Colonic mucosa (tissue), 4 donors: Measurements from ENCODE around the gene SAMD5. TPM values are rescaled to one million over a fixed set of nuclear protein-coding genes. Genes with fewer than 3 reads are reported as not detected.

Experiments
- DNase-seq: peaks from one replicate; pipeline ENCODE4 v3.0.0-alpha.2; 2020
- H3K27ac ChIP-seq: fragments of 200-600 bp; one replicate; pipeline ENCODE4 v1.8.0; 2021
- H3K27me3 ChIP-seq: fragments of 200-600 bp; one replicate; pipeline ENCODE4 v1.8.0; 2021
- H3K36me3 ChIP-seq: fragments of 200-600 bp; one replicate; pipeline ENCODE4 v1.8.0; 2021
- H3K4me1 ChIP-seq: fragments of 200-600 bp; one replicate; pipeline ENCODE4 v1.8.0; 2021; ENCODE audit warnings: mild to moderate bottlenecking
- H3K4me3 ChIP-seq: fragments of 200-600 bp; one replicate; pipeline ENCODE4 v1.8.0; 2021
- H3K9ac ChIP-seq, 2 donors: one replicate each; pipeline ENCODE4 v1.7.0; 2013; ENCODE audit warnings: control low read depth in 2 of 2, low read depth in 2 of 2, low read length in 2 of 2
- H3K9me3 ChIP-seq: fragments of 200-600 bp; one replicate; pipeline ENCODE4 v1.8.0; 2021
- intact Hi-C: fragments of 100-400 bp; cut with DNase I; formaldehyde crosslinking; loops from one replicate; pipeline ENCODE4 v1.14.1; 2022
- total RNA-seq, 2 donors: library from RNA; stranded (reverse); fragmentation: NEBNext Ultra II Directional in 1 of 2; extraction: Animal tissue kit (Norgen Biotek cat#: 25700) in 1 of 2; gene quantifications; one replicate each; pipeline ENCODE4 v1.2.1, GENCODE V29; 2021
- TF ChIP-seq, protein P1 (sequence below): fragments of 200-600 bp; IDR thresholded peaks from one replicate; pipeline ENCODE4 v1.8.0; 2022; ENCODE audit warnings: antibody characterized with exemption, mild to moderate bottlenecking
- donor health status: healthy.
- donor health status: DM: no; HTN: no; CAD: no.
- donor health status: DM: no; HTN: no; CAD: no.

The SAMD5 gene
- 10 to 100 TPM; 11.8 to 13.8 TPM for total RNA-seq

GRCh38 chr6:147508042-147508865, at the start of gene SAMD5:
SAMD5 (plus strand) TSS chr6:147508690; CDS start chr6:147508929, 239 bp downstream.
- intact Hi-C loops: loop anchor here (5.0 to 10.0 kb wide), 2 partner anchors 464 to 957 kb away; no protein-coding TSS in a partner anchor
- H3K4me1 ChIP-seq: no peaks in the 10 kb centered on the region
- H3K4me3 ChIP-seq: peak within 1 kb of the TSS; percentile 83
- DNase-seq: peak; percentile 78
- H3K27me3 ChIP-seq: no peaks in the 10 kb centered on the region
- no peaks in the 10 kb centered on the region for H3K36me3 ChIP-seq
- TF ChIP-seq, protein P1, sequence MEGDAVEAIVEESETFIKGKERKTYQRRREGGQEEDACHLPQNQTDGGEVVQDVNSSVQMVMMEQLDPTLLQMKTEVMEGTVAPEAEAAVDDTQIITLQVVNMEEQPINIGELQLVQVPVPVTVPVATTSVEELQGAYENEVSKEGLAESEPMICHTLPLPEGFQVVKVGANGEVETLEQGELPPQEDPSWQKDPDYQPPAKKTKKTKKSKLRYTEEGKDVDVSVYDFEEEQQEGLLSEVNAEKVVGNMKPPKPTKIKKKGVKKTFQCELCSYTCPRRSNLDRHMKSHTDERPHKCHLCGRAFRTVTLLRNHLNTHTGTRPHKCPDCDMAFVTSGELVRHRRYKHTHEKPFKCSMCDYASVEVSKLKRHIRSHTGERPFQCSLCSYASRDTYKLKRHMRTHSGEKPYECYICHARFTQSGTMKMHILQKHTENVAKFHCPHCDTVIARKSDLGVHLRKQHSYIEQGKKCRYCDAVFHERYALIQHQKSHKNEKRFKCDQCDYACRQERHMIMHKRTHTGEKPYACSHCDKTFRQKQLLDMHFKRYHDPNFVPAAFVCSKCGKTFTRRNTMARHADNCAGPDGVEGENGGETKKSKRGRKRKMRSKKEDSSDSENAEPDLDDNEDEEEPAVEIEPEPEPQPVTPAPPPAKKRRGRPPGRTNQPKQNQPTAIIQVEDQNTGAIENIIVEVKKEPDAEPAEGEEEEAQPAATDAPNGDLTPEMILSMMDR: no peak
- no peaks in the 10 kb centered on the region for H3K9me3 ChIP-seq
- peak within 1 kb of the TSS; percentile 82 for H3K27ac ChIP-seq
- peak within 1 kb of the TSS; percentile 68 to 81 for H3K9ac ChIP-seq

DNA sequence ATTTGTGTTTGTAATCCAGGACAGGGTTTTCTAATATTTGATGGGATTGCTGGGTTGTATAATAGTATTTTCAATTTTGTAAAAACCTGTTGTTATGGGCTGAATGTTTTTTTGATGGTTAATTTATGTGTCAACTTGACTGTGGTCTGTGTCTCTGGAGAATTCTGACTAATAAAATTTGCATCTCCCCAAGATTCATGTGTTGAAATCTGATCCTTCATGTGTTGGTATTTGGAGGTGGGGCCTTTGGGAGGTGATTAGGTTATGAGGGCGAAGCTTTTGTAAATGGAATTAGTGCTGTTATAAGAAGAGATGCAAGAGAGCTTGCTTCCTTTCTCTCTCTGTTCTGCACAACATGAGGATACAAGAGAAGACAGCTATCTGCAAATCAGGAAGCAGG, 48.7 kb upstream of the SAMD5 start:
- H3K9me3 ChIP-seq: no peaks in the 10 kb centered on the region
- no peaks in the 10 kb centered on the region for H3K36me3 ChIP-seq
- H3K27me3 ChIP-seq: no peaks in the 10 kb centered on the region
- H3K9ac ChIP-seq: no peak overlapping the region
- no peaks in the 10 kb centered on the region for H3K4me1 ChIP-seq
- no peak overlapping the region for H3K4me3 ChIP-seq
- intact Hi-C loops: no loop called here
- no peak for DNase-seq
- no peak overlapping the region for H3K27ac ChIP-seq
- TF ChIP-seq, protein P1: no peak

GRCh38 chr6:147463651-147464050, 44.8 kb upstream of the SAMD5 start:
- TF ChIP-seq, protein P1: no peak
- no peak for DNase-seq
- Histone ChIP-seq H3K27ac (no peak overlapping the region), H3K4me3 (no peak overlapping the region), H3K36me3 (no peaks in the 10 kb centered on the region), H3K9me3 (no peaks in the 10 kb centered on the region), H3K27me3 (no peaks in the 10 kb centered on the region), H3K9ac (no peak overlapping the region), H3K4me1 (no peaks in the 10 kb centered on the region)
- intact Hi-C loops: no loop called here

GRCh38 chr6:147467428-147467827, 41.1 kb upstream of the SAMD5 start:
- Histone ChIP-seq H3K36me3 (no peaks in the 10 kb centered on the region), H3K27ac (no peak overlapping the region), H3K9ac (no peak overlapping the region), H3K4me3 (no peak overlapping the region), H3K4me1 (no peaks in the 10 kb centered on the region), H3K9me3 (no peaks in the 10 kb centered on the region), H3K27me3 (no peaks in the 10 kb centered on the region)
- TF ChIP-seq, protein P1: no peak
- intact Hi-C loops: no loop called here
- no peak for DNase-seq

DNA sequence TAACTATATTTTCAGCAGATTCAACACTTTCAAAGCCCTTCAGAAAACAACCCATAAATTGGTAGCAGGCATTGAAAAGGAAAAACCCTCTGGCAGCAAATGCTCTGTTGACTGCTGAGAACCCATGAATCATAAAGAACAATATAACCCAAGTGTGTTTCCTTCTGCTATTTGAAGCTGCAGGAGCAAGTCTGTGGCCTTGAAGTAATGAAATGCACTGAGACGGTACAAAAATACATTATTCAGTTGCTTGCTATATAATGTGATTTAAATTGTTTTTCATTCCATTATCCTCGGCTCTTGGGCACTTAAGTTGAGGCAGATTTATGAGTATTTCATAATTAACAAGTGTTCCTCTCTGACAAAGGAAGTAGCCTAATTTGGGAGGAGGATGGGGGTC, 40.6 kb upstream of the SAMD5 start:
- no peak overlapping the region for H3K9ac ChIP-seq
- H3K9me3 ChIP-seq: no peaks in the 10 kb centered on the region
- no peak overlapping the region for H3K4me3 ChIP-seq
- DNase-seq: no peak
- H3K4me1 ChIP-seq: no peaks in the 10 kb centered on the region
- no peak overlapping the region for H3K27ac ChIP-seq
- intact Hi-C loops: no loop called here
- H3K27me3 ChIP-seq: no peaks in the 10 kb centered on the region
- TF ChIP-seq, protein P1: no peak
- H3K36me3 ChIP-seq: no peaks in the 10 kb centered on the region
